DMS79 treated with DMSO at 0.1 percent for 48 hours (cell line): Measurements from ENCODE around the gene CCNL2.
A peak's percentile ranks its signal among the peaks of the same experiment; 100 is the strongest.

ENCODE experiments used
- DNase-seq: peaks from one replicate; lab custom pipeline; 2025; lab: John Stamatoyannopoulos, UW

Gene CCNL2

GRCh38 chr1:1356166-1356795, 42.9 kb downstream of the CCNL2 start:
- no peak for DNase-seq

- peak; percentile 16 for DNase-seq
Measured at GRCh38 chr1:1355416-1355815, 43.7 kb downstream of the CCNL2 start.

GRCh38 chr1:1354271-1355247, 44.6 kb downstream of the CCNL2 start:
- no peak for DNase-seq

GRCh38 chr1:1353389-1354151, 45.6 kb downstream of the CCNL2 start:
- DNase-seq = peak; percentile 51

- no peak for DNase-seq
Measured at GRCh38 chr1:1352786-1353388, 46.2 kb downstream of the CCNL2 start.

- no peak for DNase-seq
Measured at GRCh38 chr1:1351511-1352427, 47.4 kb downstream of the CCNL2 start.

GRCh38 chr1:1349256-1350012, 49.7 kb downstream of the CCNL2 start, which contains the start of gene DVL1:
TSS of gene DVL1 (minus strand) at chr1:1349418. CDS start at chr1:1349065, 353 bp downstream.
- peak; percentile 59 for DNase-seq

- DNase-seq = no peak
Measured at GRCh38 chr1:1348420-1349255, 50.5 kb downstream of the CCNL2 start.

- DNase-seq = no peak
Measured at GRCh38 chr1:1347663-1348419, 51.3 kb downstream of the CCNL2 start.

- DNase-seq = no peak
Measured at GRCh38 chr1:1347026-1347595, 52.0 kb downstream of the CCNL2 start.

- no peak for DNase-seq
Measured at GRCh38 chr1:1346501-1346890, 52.6 kb downstream of the CCNL2 start.

GRCh38 chr1:1345860-1346500, 53.2 kb downstream of the CCNL2 start:
- no peak for DNase-seq

GRCh38 chr1:1345384-1345783, 53.8 kb downstream of the CCNL2 start:
- DNase-seq = no peak

GRCh38 chr1:1344655-1345361, 54.3 kb downstream of the CCNL2 start:
- DNase-seq = no peak

- no peak for DNase-seq
Measured at GRCh38 chr1:1343811-1344421, 55.2 kb downstream of the CCNL2 start.

- no peak for DNase-seq
Measured at GRCh38 chr1:1342584-1343115, 56.5 kb downstream of the CCNL2 start.
